ENCODE measurements around the gene CARF.
A peak's percentile ranks its signal among the peaks of the same experiment; 100 is the strongest.

Gene CARF

GRCh38 chr2:202938960-202939359 lies 26.9 kb downstream of the CARF start:
- no peak overlapping the region for H2BK120ac ChIP-seq (ENCODE audit: low read depth, low read length)
- no peak overlapping the region for H3K23ac ChIP-seq (ENCODE audit: low read length in 2 of 2)
- no peak overlapping the region for H2AK5ac ChIP-seq (ENCODE audit: low read length, severe bottlenecking)
- peaks cover 1% of the 10 kb centered on the region for H3K4me1 ChIP-seq (ENCODE audit: control insufficient read depth, insufficient read depth, low read depth, low read length)
- no CpG with 5 or more reads among the region's 3 CpGs for WGBS
- H3K79me1 ChIP-seq (replicated peaks; ENCODE audit: low read length, poor library complexity, severe bottlenecking): no peaks in the 10 kb centered on the region
- no peak overlapping the region for H3K9ac ChIP-seq (ENCODE audit: low read length)
- DNase-seq: no peak
- H2BK12ac ChIP-seq (ENCODE audit: low read length in 2 of 2): no peak overlapping the region
- H3K4me2 ChIP-seq (ENCODE audit: low read length, poor library complexity, severe bottlenecking): no peak overlapping the region
- no peak overlapping the region for H3K4ac ChIP-seq (ENCODE audit: low read depth in 1 of 2, low read length in 2 of 2)
- no peak overlapping the region for H3K4me3 ChIP-seq (ENCODE audit: insufficient read depth in 1 of 2, low read depth in 1 of 2, low read length in 2 of 2)
- no peak overlapping the region for H2BK15ac ChIP-seq (ENCODE audit: low read depth, poor library complexity, severe bottlenecking)
- peaks cover 6 to 16% of the 10 kb centered on the region in 2 experiments for H3K36me3 ChIP-seq (ENCODE audit: control insufficient read depth in 1 of 2, insufficient read depth in 2 of 2, low read depth in 1 of 2, low read length in 2 of 2)
- no peak overlapping the region for H2AFZ ChIP-seq (ENCODE audit: low read depth, low read length)
- no peak overlapping the region for H3K27ac ChIP-seq (ENCODE audit: low read length, poor library complexity, severe bottlenecking)
- H3K27me3 ChIP-seq (ENCODE audit: control insufficient read depth in 1 of 2, insufficient read depth in 1 of 2, low read length in 2 of 2): no peaks in the 10 kb centered on the region
- H4K8ac ChIP-seq (ENCODE audit: low read length): no peak overlapping the region
- H3K9me3 ChIP-seq (ENCODE audit: control insufficient read depth, low read length): peaks cover 8% of the 10 kb centered on the region
- H3K14ac ChIP-seq (ENCODE audit: low read length in 2 of 2): no peak overlapping the region
- no peak overlapping the region for H2BK5ac ChIP-seq (ENCODE audit: low read depth, low read length, poor library complexity, severe bottlenecking)
- no peak overlapping the region for H4K91ac ChIP-seq (ENCODE audit: low read length)
- H3K18ac ChIP-seq (ENCODE audit: low read depth in 1 of 2, low read length in 2 of 2): no peak overlapping the region

DNA sequence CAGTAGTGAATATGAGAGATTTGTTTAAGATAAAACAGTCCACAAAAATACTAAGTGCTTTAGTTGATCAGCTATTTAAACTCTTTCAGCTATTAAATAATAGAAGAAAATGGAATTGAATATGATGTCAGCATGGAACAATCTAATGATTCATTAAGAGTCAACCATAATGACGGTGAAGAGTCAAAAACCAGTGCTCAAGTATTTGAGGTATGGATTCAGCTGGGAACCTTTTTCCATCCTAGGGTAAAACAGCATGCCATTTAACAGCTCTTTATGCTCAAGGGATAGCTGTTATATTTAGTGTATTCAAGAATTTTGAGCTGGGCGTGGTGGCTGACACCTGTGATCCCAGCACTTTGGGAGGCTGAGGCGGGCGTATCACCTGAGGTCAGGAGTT lies 29.7 kb downstream of the CARF start:
- Histone ChIP-seq H3K4me2 (ENCODE audit: low read length, poor library complexity, severe bottlenecking) (no peak overlapping the region), H2BK15ac (ENCODE audit: low read depth, poor library complexity, severe bottlenecking) (no peak overlapping the region), H3K79me1 (replicated peaks; ENCODE audit: low read length, poor library complexity, severe bottlenecking) (no peaks in the 10 kb centered on the region), H3K4me3 (ENCODE audit: insufficient read depth in 1 of 2, low read depth in 1 of 2, low read length in 2 of 2) (no peak overlapping the region), H2AFZ (ENCODE audit: low read depth, low read length) (no peak overlapping the region), H2BK5ac (ENCODE audit: low read depth, low read length, poor library complexity, severe bottlenecking) (no peak overlapping the region), H4K91ac (ENCODE audit: low read length) (no peak overlapping the region), H3K27me3 (ENCODE audit: control insufficient read depth in 1 of 2, insufficient read depth in 1 of 2, low read length in 2 of 2) (no peaks in the 10 kb centered on the region), H3K9ac (ENCODE audit: low read length) (no peak overlapping the region), H2BK12ac (ENCODE audit: low read length in 2 of 2) (no peak overlapping the region), H3K9me3 (ENCODE audit: control insufficient read depth, low read length) (peaks cover 18% of the 10 kb centered on the region), H2AK5ac (ENCODE audit: low read length, severe bottlenecking) (no peak overlapping the region), H3K14ac (ENCODE audit: low read length in 2 of 2) (no peak overlapping the region), H3K18ac (ENCODE audit: low read depth in 1 of 2, low read length in 2 of 2) (no peak overlapping the region), H3K23ac (ENCODE audit: low read length in 2 of 2) (no peak overlapping the region), H3K4ac (ENCODE audit: low read depth in 1 of 2, low read length in 2 of 2) (no peak overlapping the region), H3K27ac (ENCODE audit: low read length, poor library complexity, severe bottlenecking) (no peak overlapping the region), H2BK120ac (ENCODE audit: low read depth, low read length) (no peak overlapping the region), H3K36me3 (ENCODE audit: control insufficient read depth in 1 of 2, insufficient read depth in 2 of 2, low read depth in 1 of 2, low read length in 2 of 2) (peaks cover 0 to 30% of the 10 kb centered on the region in 2 experiments), H3K4me1 (ENCODE audit: control insufficient read depth, insufficient read depth, low read depth, low read length) (no peaks in the 10 kb centered on the region), H4K8ac (ENCODE audit: low read length) (no peak overlapping the region)
- no peak for DNase-seq
- 85% methylated on average over 3 of the region's 4 CpGs for WGBS

- no peak overlapping the region for H2BK5ac ChIP-seq (ENCODE audit: low read depth, low read length, poor library complexity, severe bottlenecking)
- H3K4me2 ChIP-seq (ENCODE audit: low read length, poor library complexity, severe bottlenecking): no peak overlapping the region
- no peak overlapping the region for H2BK15ac ChIP-seq (ENCODE audit: low read depth, poor library complexity, severe bottlenecking)
- H2AFZ ChIP-seq (ENCODE audit: low read depth, low read length): no peak overlapping the region
- H3K36me3 ChIP-seq (ENCODE audit: control insufficient read depth in 1 of 2, insufficient read depth in 2 of 2, low read depth in 1 of 2, low read length in 2 of 2): peaks cover 0 to 21% of the 10 kb centered on the region in 2 experiments
- no peak overlapping the region for H4K8ac ChIP-seq (ENCODE audit: low read length)
- WGBS: no CpG with 5 or more reads among the region's 1 CpG
- H3K4me3 ChIP-seq (ENCODE audit: insufficient read depth in 1 of 2, low read depth in 1 of 2, low read length in 2 of 2): no peak overlapping the region
- no peak overlapping the region for H4K91ac ChIP-seq (ENCODE audit: low read length)
- no peak overlapping the region for H3K18ac ChIP-seq (ENCODE audit: low read depth in 1 of 2, low read length in 2 of 2)
- H3K9me3 ChIP-seq (ENCODE audit: control insufficient read depth, low read length): peaks cover 21% of the 10 kb centered on the region
- H2AK5ac ChIP-seq (ENCODE audit: low read length, severe bottlenecking): no peak overlapping the region
- H3K4ac ChIP-seq (ENCODE audit: low read depth in 1 of 2, low read length in 2 of 2): no peak overlapping the region
- H3K9ac ChIP-seq (ENCODE audit: low read length): no peak overlapping the region
- no peak overlapping the region for H3K14ac ChIP-seq (ENCODE audit: low read length in 2 of 2)
- no peaks in the 10 kb centered on the region for H3K27me3 ChIP-seq (ENCODE audit: control insufficient read depth in 1 of 2, insufficient read depth in 1 of 2, low read length in 2 of 2)
- H2BK120ac ChIP-seq (ENCODE audit: low read depth, low read length): no peak overlapping the region
- no peak overlapping the region for H3K23ac ChIP-seq (ENCODE audit: low read length in 2 of 2)
- no peak overlapping the region for H2BK12ac ChIP-seq (ENCODE audit: low read length in 2 of 2)
- H3K27ac ChIP-seq (ENCODE audit: low read length, poor library complexity, severe bottlenecking): no peak overlapping the region
- DNase-seq: no peak
- no peaks in the 10 kb centered on the region for H3K4me1 ChIP-seq (ENCODE audit: control insufficient read depth, insufficient read depth, low read depth, low read length)
- peaks cover 4% of the 10 kb centered on the region for H3K79me1 ChIP-seq (replicated peaks; ENCODE audit: low read length, poor library complexity, severe bottlenecking)
Observed at GRCh38 chr2:202944408-202944807, 32.3 kb downstream of the CARF start.

GRCh38 chr2:202944816-202945215 lies 32.7 kb downstream of the CARF start:
- no peak overlapping the region for H3K4me2 ChIP-seq (ENCODE audit: low read length, poor library complexity, severe bottlenecking)
- no peak overlapping the region for H4K91ac ChIP-seq (ENCODE audit: low read length)
- no peak overlapping the region for H2AFZ ChIP-seq (ENCODE audit: low read depth, low read length)
- H3K79me1 ChIP-seq (replicated peaks; ENCODE audit: low read length, poor library complexity, severe bottlenecking): peaks cover 4% of the 10 kb centered on the region
- H2BK15ac ChIP-seq (ENCODE audit: low read depth, poor library complexity, severe bottlenecking): no peak overlapping the region
- WGBS: 94% methylated on average over 3 of the region's 3 CpGs
- peaks cover 0 to 21% of the 10 kb centered on the region in 2 experiments for H3K36me3 ChIP-seq (ENCODE audit: control insufficient read depth in 1 of 2, insufficient read depth in 2 of 2, low read depth in 1 of 2, low read length in 2 of 2)
- H4K8ac ChIP-seq (ENCODE audit: low read length): no peak overlapping the region
- no peak overlapping the region for H3K23ac ChIP-seq (ENCODE audit: low read length in 2 of 2)
- no peak overlapping the region for H2AK5ac ChIP-seq (ENCODE audit: low read length, severe bottlenecking)
- no peak overlapping the region for H2BK5ac ChIP-seq (ENCODE audit: low read depth, low read length, poor library complexity, severe bottlenecking)
- no peak overlapping the region for H2BK120ac ChIP-seq (ENCODE audit: low read depth, low read length)
- no peak overlapping the region for H3K14ac ChIP-seq (ENCODE audit: low read length in 2 of 2)
- DNase-seq: no peak
- H3K4ac ChIP-seq (ENCODE audit: low read depth in 1 of 2, low read length in 2 of 2): no peak overlapping the region
- no peak overlapping the region for H3K4me3 ChIP-seq (ENCODE audit: insufficient read depth in 1 of 2, low read depth in 1 of 2, low read length in 2 of 2)
- H3K9ac ChIP-seq (ENCODE audit: low read length): no peak overlapping the region
- no peaks in the 10 kb centered on the region for H3K4me1 ChIP-seq (ENCODE audit: control insufficient read depth, insufficient read depth, low read depth, low read length)
- H3K18ac ChIP-seq (ENCODE audit: low read depth in 1 of 2, low read length in 2 of 2): no peak overlapping the region
- H3K27ac ChIP-seq (ENCODE audit: low read length, poor library complexity, severe bottlenecking): peak overlapping the region; percentile 43
- H2BK12ac ChIP-seq (ENCODE audit: low read length in 2 of 2): no peak overlapping the region
- peaks cover 21% of the 10 kb centered on the region for H3K9me3 ChIP-seq (ENCODE audit: control insufficient read depth, low read length)
- no peaks in the 10 kb centered on the region for H3K27me3 ChIP-seq (ENCODE audit: control insufficient read depth in 1 of 2, insufficient read depth in 1 of 2, low read length in 2 of 2)

Measured in mesenchymal stem cell (in vitro differentiated cells and primary cell).